ENCODE results near the gene PCARE.

DNA sequence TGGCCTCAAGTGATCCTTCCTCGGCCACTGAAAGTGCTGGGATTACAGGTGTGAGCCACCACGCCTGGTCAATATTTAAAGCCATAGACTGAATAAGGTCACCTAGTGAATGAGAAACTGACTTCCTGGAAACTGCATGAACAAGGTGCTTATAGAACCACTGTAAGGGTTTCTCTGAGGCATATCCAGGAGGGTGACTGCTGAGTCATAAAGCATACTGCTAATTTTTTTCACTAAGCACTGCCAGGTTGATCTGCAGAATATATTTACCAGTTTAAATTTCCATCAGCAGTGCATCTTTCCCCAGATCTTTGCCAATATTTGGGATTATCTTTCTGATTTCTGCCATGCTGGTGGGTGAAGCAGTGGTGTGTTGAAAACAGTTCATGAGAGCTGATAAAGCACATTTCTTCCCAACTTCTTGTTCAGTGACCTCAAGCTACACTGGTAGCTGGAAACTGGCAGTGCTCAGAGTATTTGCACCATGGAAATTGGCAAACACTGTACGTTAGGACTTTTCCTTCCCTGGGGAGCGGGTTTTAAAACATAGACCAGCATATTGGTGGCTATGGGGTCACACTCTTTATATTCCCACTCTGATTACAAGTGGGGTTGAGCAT, 36.7 kb upstream of the PCARE start:
- TF ChIP-seq, protein P1, sequence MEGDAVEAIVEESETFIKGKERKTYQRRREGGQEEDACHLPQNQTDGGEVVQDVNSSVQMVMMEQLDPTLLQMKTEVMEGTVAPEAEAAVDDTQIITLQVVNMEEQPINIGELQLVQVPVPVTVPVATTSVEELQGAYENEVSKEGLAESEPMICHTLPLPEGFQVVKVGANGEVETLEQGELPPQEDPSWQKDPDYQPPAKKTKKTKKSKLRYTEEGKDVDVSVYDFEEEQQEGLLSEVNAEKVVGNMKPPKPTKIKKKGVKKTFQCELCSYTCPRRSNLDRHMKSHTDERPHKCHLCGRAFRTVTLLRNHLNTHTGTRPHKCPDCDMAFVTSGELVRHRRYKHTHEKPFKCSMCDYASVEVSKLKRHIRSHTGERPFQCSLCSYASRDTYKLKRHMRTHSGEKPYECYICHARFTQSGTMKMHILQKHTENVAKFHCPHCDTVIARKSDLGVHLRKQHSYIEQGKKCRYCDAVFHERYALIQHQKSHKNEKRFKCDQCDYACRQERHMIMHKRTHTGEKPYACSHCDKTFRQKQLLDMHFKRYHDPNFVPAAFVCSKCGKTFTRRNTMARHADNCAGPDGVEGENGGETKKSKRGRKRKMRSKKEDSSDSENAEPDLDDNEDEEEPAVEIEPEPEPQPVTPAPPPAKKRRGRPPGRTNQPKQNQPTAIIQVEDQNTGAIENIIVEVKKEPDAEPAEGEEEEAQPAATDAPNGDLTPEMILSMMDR (IDR thresholded peaks at IDR 0.05) = no peak
- TF ChIP-seq POLR2A (IDR thresholded peaks at IDR 0.05) = no peak
